ENCODE data around the gene SLC22A3. TPM values are rescaled to one million over a fixed set of nuclear protein-coding genes. Genes with fewer than 3 reads are reported as not detected.

The SLC22A3 gene
- total RNA-seq, 6 experiments from 2014 or later, result 16.3 to 49.3 (median 32.0) TPM

GRCh38 chr6:160420253-160420968, 72.2 kb downstream of the SLC22A3 start:
- no peak overlapping the region for H3K27ac ChIP-seq
- ATAC-seq, result peak in 3 of 4 donors; percentile 43 to 80 (median 45)
- intact Hi-C loops (cut with DNase I), result no loop called here

GRCh38 chr6:160420969-160421556, 72.9 kb downstream of the SLC22A3 start:
- Histone ChIP-seq H3K27ac (no peak overlapping the region), H3K36me3 (peaks cover 0 to 4% (median 0%) of the 10 kb centered on the region in 4 donors), H3K4me3 (no peak overlapping the region), H3K4me1 (peaks cover 0 to 9% (median 0%) of the 10 kb centered on the region in 4 donors), H3K9me3 (no peaks in the 10 kb centered on the region), H3K27me3 (no peaks in the 10 kb centered on the region)
- ATAC-seq (no peak), DNase-seq (no peak)
- no peak for TF ChIP-seq CTCF (IDR thresholded peaks at IDR 0.05)
- TF ChIP-seq POLR2A (IDR thresholded peaks at IDR 0.05), result no peak
- WGBS (ENCODE audit: insufficient coverage, low coverage, low lambda C conversion rate, missing lambda C conversion rate), result 80% methylated on average over 7 of the region's 7 CpGs
- intact Hi-C loops (cut with DNase I), result no loop called here

More at GRCh38 chr6:160420253-160420968, 72.2 kb downstream of the SLC22A3 start:
- no peak for TF ChIP-seq CTCF (IDR thresholded peaks at IDR 0.05)
- TF ChIP-seq POLR2A (IDR thresholded peaks at IDR 0.05), result no peak
- H3K36me3 ChIP-seq, result peaks cover 0 to 4% (median 0%) of the 10 kb centered on the region in 4 donors
- H3K27me3 ChIP-seq, result no peaks in the 10 kb centered on the region
- peaks cover 0 to 9% (median 0%) of the 10 kb centered on the region in 4 donors for H3K4me1 ChIP-seq
- H3K4me3 ChIP-seq, result no peak overlapping the region
- H3K9me3 ChIP-seq, result no peaks in the 10 kb centered on the region
- DNase-seq, result no peak
- WGBS (ENCODE audit: insufficient coverage, low coverage, low lambda C conversion rate, missing lambda C conversion rate), result 69% methylated on average over 4 of the region's 9 CpGs

- Histone ChIP-seq H3K9me3 (no peaks in the 10 kb centered on the region), H3K4me1 (peaks cover 0 to 17% (median 2%) of the 10 kb centered on the region in 4 donors), H3K27me3 (no peaks in the 10 kb centered on the region), H3K27ac (no peak overlapping the region), H3K4me3 (no peak overlapping the region), H3K36me3 (peaks cover 0 to 4% (median 0%) of the 10 kb centered on the region in 4 donors)
- peak in 1 of 4 donors; percentile 37 for ATAC-seq
- 73% methylated on average over 5 of the region's 5 CpGs for WGBS (ENCODE audit: insufficient coverage, low coverage, low lambda C conversion rate, missing lambda C conversion rate)
- intact Hi-C loops (cut with DNase I), result no loop called here
- TF ChIP-seq POLR2A (IDR thresholded peaks at IDR 0.05) (no peak), CTCF (IDR thresholded peaks at IDR 0.05) (no peak)
- DNase-seq, result no peak
Measured at GRCh38 chr6:160421854-160422253, 73.7 kb downstream of the SLC22A3 start.

- no peak overlapping the region for H3K27ac ChIP-seq
- intact Hi-C loops (cut with DNase I), result no loop called here
- H3K27me3 ChIP-seq, result no peaks in the 10 kb centered on the region
- H3K36me3 ChIP-seq, result peaks cover 0 to 4% (median 0%) of the 10 kb centered on the region in 4 donors
- TF ChIP-seq POLR2A (IDR thresholded peaks at IDR 0.05) (no peak), CTCF (IDR thresholded peaks at IDR 0.05) (no peak)
- ATAC-seq, result no peak
- H3K4me1 ChIP-seq, result peaks cover 0 to 32% (median 6%) of the 10 kb centered on the region in 4 donors
- no peak overlapping the region for H3K4me3 ChIP-seq
- no peak for DNase-seq
- H3K9me3 ChIP-seq, result no peaks in the 10 kb centered on the region
Measured at GRCh38 chr6:160424256-160424655, 76.1 kb downstream of the SLC22A3 start.
